NCI-H345 (cell line): ENCODE results near the gene CDX2.

Source experiments
- DNase-seq: peaks from one replicate; lab custom pipeline; 2025; lab: John Stamatoyannopoulos, UW

CDX2 gene

GRCh38 chr13:27978301-27978968 is 9.3 kb upstream of the CDX2 start:
- no peak for DNase-seq

- DNase-seq, result no peak
These were observed 8.6 kb upstream of the CDX2 start for GRCh38 chr13:27977476-27978300.

GRCh38 chr13:27976362-27977091 is 7.4 kb upstream of the CDX2 start:
- DNase-seq, result no peak

- no peak for DNase-seq
These were observed 6.6 kb upstream of the CDX2 start for GRCh38 chr13:27975564-27976361.

- no peak for DNase-seq
These were observed 5.0 kb upstream of the CDX2 start for GRCh38 chr13:27973961-27974662.

- DNase-seq, result no peak
These were observed 4.2 kb upstream of the CDX2 start for GRCh38 chr13:27973291-27973690.

GRCh38 chr13:27972478-27972820 is 3.3 kb upstream of the CDX2 start:
- no peak for DNase-seq

- DNase-seq, result no peak
These were observed 2.8 kb upstream of the CDX2 start for GRCh38 chr13:27971776-27972477.

- DNase-seq, result no peak
These were observed 2.1 kb upstream of the CDX2 start for GRCh38 chr13:27971236-27971645.

- DNase-seq, result no peak
These were observed 1.5 kb upstream of the CDX2 start for GRCh38 chr13:27970382-27971235.

- DNase-seq, result no peak
These were observed 733 bp upstream of the CDX2 start for GRCh38 chr13:27969866-27970229.

GRCh38 chr13:27968316-27969081 is 616 bp downstream of the CDX2 start:
- peak; percentile 15 for DNase-seq

GRCh38 chr13:27967736-27968315 is 1.3 kb downstream of the CDX2 start:
- DNase-seq, result no peak

- no peak for DNase-seq
These were observed 1.8 kb downstream of the CDX2 start for GRCh38 chr13:27967203-27967735.

GRCh38 chr13:27966641-27967202 is 2.4 kb downstream of the CDX2 start:
- DNase-seq, result no peak

- peak; percentile 2 for DNase-seq
These were observed 3.1 kb downstream of the CDX2 start for GRCh38 chr13:27965740-27966640.

- DNase-seq, result no peak
These were observed 3.8 kb downstream of the CDX2 start for GRCh38 chr13:27965343-27965739.
